Thymus (tissue), 11 donors: ENCODE measurements around the gene PET100. TPM values are rescaled to one million over a fixed set of nuclear protein-coding genes. Genes with fewer than 3 reads are reported as not detected.

Experiments used
- DNase-seq, 9 donors: peaks; one replicate each; pipeline ENCODE4 v3.0.0-alpha.2; 2013; ENCODE audit warnings: low spot score in 9 of 9, low read depth in 6 of 9, missing footprints in 1 of 9
- H3K27ac ChIP-seq, 2 donors: one replicate each; pipeline ENCODE4 v1.5.1; 2013; ENCODE audit warnings: control low read depth in 1 of 2, low read depth in 1 of 2, low read length in 1 of 2, mild to moderate bottlenecking in 1 of 2, moderate library complexity in 1 of 2
- H3K27me3 ChIP-seq, 2 donors: one replicate each; pipeline ENCODE4 v1.5.1; 2013; ENCODE audit warnings: low read length in 1 of 2; ENCODE audit not compliant: control insufficient read depth in 2 of 2, insufficient read depth in 1 of 2
- H3K36me3 ChIP-seq, 2 donors: one replicate each; pipeline ENCODE4 v1.5.1; 2013; ENCODE audit warnings: low read length in 1 of 2, mild to moderate bottlenecking in 1 of 2, moderate library complexity in 1 of 2; ENCODE audit not compliant: control insufficient read depth in 2 of 2, insufficient read depth in 2 of 2
- H3K4me1 ChIP-seq, 2 donors: one replicate each; pipeline ENCODE4 v1.5.1; 2013; ENCODE audit warnings: low read length in 2 of 2; ENCODE audit not compliant: control insufficient read depth in 2 of 2, insufficient read depth in 2 of 2
- H3K4me3 ChIP-seq, 2 donors: one replicate each; pipeline ENCODE4 v1.5.1; 2013; ENCODE audit warnings: low read length in 2 of 2, control low read depth in 1 of 2, mild to moderate bottlenecking in 1 of 2
- H3K9me3 ChIP-seq, 2 donors: one replicate each; pipeline ENCODE4 v1.5.1; 2013; ENCODE audit warnings: low read length in 1 of 2, mild to moderate bottlenecking in 1 of 2; ENCODE audit not compliant: control insufficient read depth in 2 of 2, insufficient read depth in 1 of 2
- WGBS: extraction: QIAGEN DNeasy Blood & Tissue Kit; methylation state at CpG from one replicate; pipeline ENCODE4 v1.1.7; 2013; 5-methylcytosine and 5-hydroxymethylcytosine counted together
- polyA plus RNA-seq: library from polyadenylated mRNA; stranded (reverse); fragments of 200-250 nt; gene quantifications from one replicate; pipeline ENCODE4 v1.2.3, GENCODE V29; 2013
- total RNA-seq: library from RNA; stranded (reverse); fragments of 120-200 nt; gene quantifications from one replicate; pipeline ENCODE4 v1.2.4, GENCODE V29; 2013
- donor health status: healthy.

Gene PET100
- total and polyA plus RNA-seq, 2 donors = 143 to 216 TPM

DNA sequence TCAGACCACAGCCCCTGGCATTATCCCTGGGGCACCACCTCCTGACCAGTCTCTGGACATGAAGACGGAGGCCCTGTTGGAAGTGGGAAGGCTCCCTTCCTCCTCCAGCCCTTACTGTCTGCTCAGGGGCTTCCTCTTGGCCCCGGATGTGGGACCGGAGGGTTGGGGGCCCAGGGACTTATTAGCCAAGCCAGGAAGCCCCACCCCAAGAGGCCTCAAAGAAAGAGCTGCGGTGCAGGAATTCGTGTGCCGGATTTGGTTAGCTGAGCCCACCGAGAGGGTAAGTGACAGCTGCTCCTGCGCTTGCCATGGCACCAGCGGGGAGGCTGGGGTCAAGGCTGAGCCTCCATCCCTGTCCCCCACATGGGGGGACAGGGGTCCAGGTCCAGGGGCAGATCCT, 39.2 kb downstream of the PET100 start, which contains the start of gene RETN:
Gene RETN (plus strand): TSS at position 208 of the 400 bp plus-strand sequence. CDS start 278 bp downstream, outside the sequence.
- Histone ChIP-seq H3K9me3 (peaks cover 0 to 9% of the 10 kb centered on the region in 2 donors), H3K36me3 (no peaks in the 10 kb centered on the region), H3K27ac (peak within 1 kb of the TSS in 1 of 2 donors; percentile 26), H3K4me3 (peak within 1 kb of the TSS; percentile 44 to 49), H3K4me1 (peaks cover 14 to 28% of the 10 kb centered on the region in 2 donors), H3K27me3 (peaks cover 5 to 32% of the 10 kb centered on the region in 2 donors)
- WGBS = 47% methylated on average over 9 of the region's 9 CpGs
- DNase-seq = peak in 1 of 9 donors; percentile 54

DNA sequence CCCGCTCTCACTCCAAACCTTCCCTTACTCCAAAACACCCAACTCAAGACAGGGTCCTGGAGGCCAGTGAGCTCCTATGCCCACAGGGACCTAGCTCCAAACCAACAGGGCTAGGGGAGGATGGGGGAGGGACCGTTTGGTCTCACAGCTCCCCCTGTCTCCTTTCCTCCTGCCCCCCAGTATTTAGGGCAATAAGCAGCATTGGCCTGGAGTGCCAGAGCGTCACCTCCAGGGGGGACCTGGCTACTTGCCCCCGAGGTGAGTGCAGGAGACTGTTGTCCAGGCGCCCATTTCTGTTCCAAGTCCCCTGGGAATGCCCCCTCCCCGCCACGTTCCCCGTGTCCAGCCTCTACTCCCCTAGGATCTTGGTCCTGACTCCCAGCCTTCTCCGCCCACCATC, 40.0 kb downstream of the PET100 start:
- Histone ChIP-seq H3K36me3 (no peaks in the 10 kb centered on the region), H3K4me3 (peak overlapping the region; percentile 44 to 49), H3K27me3 (peaks cover 5 to 36% of the 10 kb centered on the region in 2 donors), H3K9me3 (peaks cover 0 to 15% of the 10 kb centered on the region in 2 donors), H3K4me1 (peaks cover 17 to 35% of the 10 kb centered on the region in 2 donors), H3K27ac (no peak overlapping the region)
- DNase-seq = no peak
- WGBS = 65% methylated on average over 9 of the region's 9 CpGs

DNA sequence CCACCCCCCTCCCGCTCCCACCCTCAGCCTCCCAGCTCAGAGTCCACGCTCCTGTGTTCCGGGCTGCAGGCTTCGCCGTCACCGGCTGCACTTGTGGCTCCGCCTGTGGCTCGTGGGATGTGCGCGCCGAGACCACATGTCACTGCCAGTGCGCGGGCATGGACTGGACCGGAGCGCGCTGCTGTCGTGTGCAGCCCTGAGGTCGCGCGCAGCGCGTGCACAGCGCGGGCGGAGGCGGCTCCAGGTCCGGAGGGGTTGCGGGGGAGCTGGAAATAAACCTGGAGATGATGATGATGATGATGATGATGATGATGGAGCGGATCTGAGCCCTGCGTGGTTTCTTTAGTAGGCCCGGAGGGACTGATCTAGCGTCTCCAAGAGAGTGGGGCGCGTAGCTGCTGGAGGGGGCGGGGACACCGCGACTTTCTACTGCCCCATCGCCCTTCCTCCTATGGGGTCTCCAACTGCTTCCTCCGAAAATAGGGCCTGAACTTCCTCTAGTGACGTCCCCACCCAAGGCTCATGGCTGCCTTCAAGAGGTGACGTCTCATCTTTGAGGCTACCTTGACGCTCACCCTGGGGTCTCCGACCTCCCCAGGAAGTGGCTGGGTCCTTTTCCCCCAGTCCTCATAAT, 40.7 kb downstream of the PET100 start:
- WGBS = 3% methylated on average over 43 of the region's 43 CpGs
- Histone ChIP-seq H3K9me3 (peaks cover 0 to 15% of the 10 kb centered on the region in 2 donors), H3K4me1 (peaks cover 17 to 35% of the 10 kb centered on the region in 2 donors), H3K27me3 (peaks cover 5 to 36% of the 10 kb centered on the region in 2 donors), H3K27ac (peak overlapping the region in 1 of 2 donors; percentile 69), H3K36me3 (no peaks in the 10 kb centered on the region), H3K4me3 (peak overlapping the region; percentile 44 to 49)
- DNase-seq = peak in 3 of 9 donors; percentile 57 to 63 (median 62)

DNA sequence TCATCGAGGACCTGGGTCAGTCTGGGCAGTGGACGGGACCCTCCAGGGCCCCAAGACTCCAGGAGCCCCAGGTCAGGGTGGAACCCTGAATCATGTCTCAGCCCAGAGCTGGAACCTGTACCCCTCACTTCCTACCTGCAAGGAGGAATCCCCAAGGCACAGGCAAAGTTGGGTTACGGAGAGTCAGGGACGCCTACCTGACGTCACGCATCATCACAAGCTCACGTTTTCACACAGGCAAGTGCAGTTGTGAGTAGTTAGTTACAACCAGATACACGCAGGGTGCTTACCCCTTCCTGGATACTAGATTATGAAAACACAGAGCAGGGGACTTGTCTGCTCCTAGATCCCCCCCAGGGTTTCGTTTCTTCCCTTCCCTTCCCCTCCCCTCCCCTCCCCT, 41.2 kb downstream of the PET100 start:
- Histone ChIP-seq H3K36me3 (no peaks in the 10 kb centered on the region), H3K27ac (peak overlapping the region in 1 of 2 donors; percentile 69), H3K4me3 (peak overlapping the region in 1 of 2 donors; percentile 44), H3K4me1 (peaks cover 19 to 38% of the 10 kb centered on the region in 2 donors), H3K9me3 (peaks cover 0 to 15% of the 10 kb centered on the region in 2 donors), H3K27me3 (peaks cover 5 to 37% of the 10 kb centered on the region in 2 donors)
- WGBS = 69% methylated on average over 9 of the region's 9 CpGs
- no peak for DNase-seq

DNA sequence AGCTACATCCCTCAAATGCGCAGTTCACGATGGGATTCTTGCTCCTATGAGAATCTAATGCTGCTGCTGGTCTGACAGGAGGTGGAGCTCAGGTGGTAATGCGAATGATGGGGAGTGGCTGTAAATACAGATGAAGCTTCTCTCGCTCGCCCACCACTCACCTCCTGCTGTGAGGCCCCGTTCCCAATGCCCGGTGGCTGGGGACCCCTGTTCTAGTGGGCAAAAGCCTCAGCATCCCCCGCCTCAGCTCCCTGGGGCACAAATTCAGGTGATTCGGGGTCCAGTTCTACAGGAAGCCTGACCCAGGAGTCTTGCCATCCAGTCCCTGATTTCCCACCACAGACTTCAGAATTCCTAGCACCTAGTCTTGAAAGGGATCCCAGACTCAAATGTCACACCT, 42.9 kb downstream of the PET100 start:
- peaks cover 34 to 55% of the 10 kb centered on the region in 2 donors for H3K4me1 ChIP-seq
- WGBS = 79% methylated on average over 9 of the region's 9 CpGs
- peaks cover 0 to 15% of the 10 kb centered on the region in 2 donors for H3K9me3 ChIP-seq
- DNase-seq = no peak
- H3K36me3 ChIP-seq = no peaks in the 10 kb centered on the region
- H3K27me3 ChIP-seq = peaks cover 5 to 51% of the 10 kb centered on the region in 2 donors
- H3K4me3 ChIP-seq = no peak overlapping the region
- H3K27ac ChIP-seq = no peak overlapping the region

DNA sequence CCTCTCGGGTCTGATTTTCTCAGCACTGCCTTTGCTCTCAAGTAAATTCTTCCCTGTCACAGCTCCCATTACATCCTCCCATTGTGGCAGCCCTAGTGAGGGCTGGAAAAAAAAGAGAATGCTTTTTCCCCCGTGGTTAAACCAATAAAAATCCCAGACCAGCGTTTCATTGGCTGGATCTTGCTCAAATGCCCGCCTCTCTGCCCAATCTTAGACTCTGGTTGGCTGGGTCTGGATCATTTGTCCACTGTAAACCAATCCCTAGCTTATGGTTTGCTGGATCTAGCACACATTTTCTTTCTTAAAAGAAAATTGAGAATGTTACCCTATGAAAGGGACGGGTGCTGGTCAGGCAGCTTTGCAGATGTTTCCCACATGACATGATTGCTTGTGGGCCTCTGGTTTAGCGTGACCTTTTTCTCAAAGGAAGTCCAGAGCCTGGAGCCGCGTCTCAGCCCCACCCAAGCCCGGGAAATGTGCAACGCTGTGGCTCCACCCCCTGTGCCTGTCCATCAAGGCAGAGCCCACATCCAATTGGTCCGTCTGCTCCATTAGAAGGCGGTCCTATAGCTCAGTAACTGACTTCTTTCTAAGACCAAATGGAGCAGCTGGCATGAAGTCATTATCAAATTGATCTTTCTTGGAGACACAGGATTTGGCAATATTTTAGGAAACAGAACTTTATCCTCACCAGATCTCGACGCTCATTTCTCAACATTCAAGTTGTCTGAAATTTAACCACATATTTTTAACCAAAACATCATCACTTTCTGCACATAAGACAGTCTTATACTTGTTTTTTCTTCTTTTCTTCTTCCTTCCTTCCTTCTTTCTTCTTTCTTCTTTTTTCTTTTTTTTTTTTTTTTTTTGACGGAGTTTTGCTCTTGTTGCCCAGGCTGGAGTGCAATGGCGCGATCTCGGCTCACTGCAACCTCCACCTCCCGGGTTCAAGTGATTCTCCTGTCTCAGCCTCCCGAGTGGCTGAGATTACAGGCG, 44.7 kb downstream of the PET100 start:
- Histone ChIP-seq H3K27ac (no peak overlapping the region), H3K9me3 (peaks cover 0 to 15% of the 10 kb centered on the region in 2 donors), H3K4me3 (no peak overlapping the region), H3K36me3 (no peaks in the 10 kb centered on the region), H3K27me3 (peaks cover 3 to 47% of the 10 kb centered on the region in 2 donors), H3K4me1 (peaks cover 41 to 65% of the 10 kb centered on the region in 2 donors)
- 66% methylated on average over 21 of the region's 21 CpGs for WGBS
- DNase-seq = peak in 4 of 9 donors; percentile 49 to 72 (median 54)

DNA sequence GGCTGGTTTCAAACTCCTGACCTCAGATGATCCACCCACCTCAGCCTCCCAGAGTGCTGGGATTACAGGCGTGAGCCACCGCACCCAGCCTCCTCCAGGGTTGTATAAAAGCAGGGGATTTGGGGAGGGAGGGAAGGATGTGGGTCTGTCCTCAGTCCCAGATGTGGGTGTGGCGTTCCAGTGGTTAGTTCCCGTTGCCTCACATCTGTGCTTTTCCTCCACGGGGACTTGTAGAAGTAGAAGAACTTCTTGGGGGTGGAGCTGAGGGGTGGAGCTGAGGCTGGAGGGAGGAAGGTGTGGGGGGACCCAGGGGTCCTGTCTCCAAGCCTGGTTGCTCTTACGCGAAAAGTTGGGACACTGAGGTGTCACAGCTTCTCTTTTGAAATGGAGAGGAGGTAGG, 46.8 kb downstream of the PET100 start:
- 3% methylated on average over 7 of the region's 7 CpGs for WGBS
- peak in 1 of 9 donors; percentile 29 for DNase-seq
- Histone ChIP-seq H3K27ac (no peak overlapping the region), H3K36me3 (no peaks in the 10 kb centered on the region), H3K9me3 (peaks cover 0 to 9% of the 10 kb centered on the region in 2 donors), H3K4me1 (peaks cover 42 to 63% of the 10 kb centered on the region in 2 donors), H3K27me3 (peaks cover 3 to 32% of the 10 kb centered on the region in 2 donors), H3K4me3 (no peak overlapping the region)

DNA sequence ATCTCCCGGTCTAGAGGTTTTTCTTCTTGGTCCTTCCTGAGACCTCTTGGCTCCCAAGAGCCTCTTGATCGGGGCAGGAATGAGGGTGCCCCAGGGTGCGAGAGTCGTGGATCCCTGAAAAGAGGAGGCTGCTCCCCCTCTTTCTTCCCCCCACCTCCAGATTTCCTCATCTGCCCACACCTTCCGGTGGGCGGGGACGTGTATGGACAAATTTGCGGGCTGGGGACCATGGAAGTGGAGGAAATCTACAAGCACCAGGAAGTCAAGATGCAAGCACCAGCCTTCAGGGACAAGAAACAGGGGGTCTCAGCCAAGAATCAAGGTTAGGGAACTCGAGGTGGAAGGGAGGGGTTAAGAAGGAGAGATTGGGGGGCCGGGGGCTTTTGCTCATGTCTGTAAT, 47.3 kb downstream of the PET100 start, which contains the start of gene MCEMP1:
Gene MCEMP1 (plus strand): TSS at position 237 of the 400 bp plus-strand sequence. CDS start 31 bp downstream, at position 268.
- WGBS = 5% methylated on average over 10 of the region's 10 CpGs
- Histone ChIP-seq H3K27me3 (peaks cover 2 to 29% of the 10 kb centered on the region in 2 donors), H3K4me1 (peaks cover 46 to 68% of the 10 kb centered on the region in 2 donors), H3K36me3 (no peaks in the 10 kb centered on the region), H3K27ac (no peak within 1 kb of the TSS), H3K4me3 (no peak within 1 kb of the TSS), H3K9me3 (peaks cover 0 to 12% of the 10 kb centered on the region in 2 donors)
- peak in 1 of 9 donors; percentile 24 for DNase-seq
